Vagina (tissue), 2 donors: Measurements from ENCODE around the gene BIVM.

Source experiments
- POLR2A ChIP-seq, 2 donors: fragments of 450-650 bp; IDR thresholded peaks; one replicate each; pipeline ENCODE4 v1.6.1; 2017; ENCODE audit warnings: antibody characterized with exemption in 2 of 2, mild to moderate bottlenecking in 2 of 2, moderate library complexity in 2 of 2
- POLR2AphosphoS5 ChIP-seq, 2 donors: sonication (generic); formaldehyde crosslinking; IDR thresholded peaks; one replicate each; pipeline ENCODE4 v1.9.0; 2017; ENCODE audit warnings: antibody characterized with exemption in 2 of 2, mild to moderate bottlenecking in 2 of 2, low read depth in 1 of 2; ENCODE audit not compliant: insufficient read depth in 1 of 2
- TF ChIP-seq, protein P1 (sequence below), 3 experiments: fragments of 450-650 bp in 2 of 3; fragments of 200-600 bp in 1 of 3; sonication (generic) in 1 of 3; IDR thresholded peaks; one replicate each; pipeline ENCODE4 v1.5.1; 2017 to 2019; ENCODE audit warnings: antibody characterized with exemption in 3 of 3, mild to moderate bottlenecking in 2 of 3, moderate library complexity in 2 of 3

DNA sequence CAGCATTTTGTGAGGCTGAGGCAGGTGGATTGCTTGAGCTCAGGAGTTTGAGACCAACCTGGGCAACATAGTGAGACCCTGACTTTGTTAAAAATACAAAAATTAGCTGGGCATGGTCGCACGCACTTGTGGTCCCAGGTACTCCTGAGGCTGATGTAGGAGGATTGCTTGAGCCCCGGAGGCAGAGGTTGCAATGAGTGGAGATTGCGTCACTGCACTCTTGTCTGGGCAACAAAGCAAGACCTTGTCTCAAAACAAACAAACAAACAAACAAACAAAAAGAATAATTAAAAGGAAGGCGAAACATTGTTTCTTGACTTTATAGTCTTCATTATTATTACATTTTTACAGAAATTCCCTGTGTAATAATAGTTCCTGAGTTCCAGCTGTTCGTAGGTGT lies 15.9 kb downstream of the BIVM start:
- TF ChIP-seq POLR2A (IDR thresholded peaks at IDR 0.05) (no peak), POLR2AphosphoS5 (IDR thresholded peaks at IDR 0.05; ENCODE audit: insufficient read depth in 1 of 2, low read depth in 1 of 2) (no peak)
- TF ChIP-seq, protein P1, sequence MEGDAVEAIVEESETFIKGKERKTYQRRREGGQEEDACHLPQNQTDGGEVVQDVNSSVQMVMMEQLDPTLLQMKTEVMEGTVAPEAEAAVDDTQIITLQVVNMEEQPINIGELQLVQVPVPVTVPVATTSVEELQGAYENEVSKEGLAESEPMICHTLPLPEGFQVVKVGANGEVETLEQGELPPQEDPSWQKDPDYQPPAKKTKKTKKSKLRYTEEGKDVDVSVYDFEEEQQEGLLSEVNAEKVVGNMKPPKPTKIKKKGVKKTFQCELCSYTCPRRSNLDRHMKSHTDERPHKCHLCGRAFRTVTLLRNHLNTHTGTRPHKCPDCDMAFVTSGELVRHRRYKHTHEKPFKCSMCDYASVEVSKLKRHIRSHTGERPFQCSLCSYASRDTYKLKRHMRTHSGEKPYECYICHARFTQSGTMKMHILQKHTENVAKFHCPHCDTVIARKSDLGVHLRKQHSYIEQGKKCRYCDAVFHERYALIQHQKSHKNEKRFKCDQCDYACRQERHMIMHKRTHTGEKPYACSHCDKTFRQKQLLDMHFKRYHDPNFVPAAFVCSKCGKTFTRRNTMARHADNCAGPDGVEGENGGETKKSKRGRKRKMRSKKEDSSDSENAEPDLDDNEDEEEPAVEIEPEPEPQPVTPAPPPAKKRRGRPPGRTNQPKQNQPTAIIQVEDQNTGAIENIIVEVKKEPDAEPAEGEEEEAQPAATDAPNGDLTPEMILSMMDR (IDR thresholded peaks at IDR 0.05), result no peak
